HG02981 (cell line): ENCODE measurements around the gene KHK.

Experiments used
- ATAC-seq: cut with Tn5 transposase; IDR thresholded peaks from one replicate; pipeline ENCODE4 v1.9.1; 2021; ENCODE audit warnings: mild to moderate bottlenecking, moderate library complexity; ENCODE audit not compliant: unreplicated experiment

The KHK gene

GRCh38 chr2:27125104-27125503, 38.5 kb downstream of the KHK start:
- ATAC-seq = no peak

- ATAC-seq = no peak
Measured at GRCh38 chr2:27126252-27126710, 39.7 kb downstream of the KHK start.

GRCh38 chr2:27127883-27128667, 41.5 kb downstream of the KHK start:
- no peak for ATAC-seq

GRCh38 chr2:27128668-27129571, 42.3 kb downstream of the KHK start:
- ATAC-seq = no peak

GRCh38 chr2:27130396-27130795, 43.8 kb downstream of the KHK start:
- ATAC-seq = no peak

- ATAC-seq = no peak
Measured at GRCh38 chr2:27131429-27131828, 44.9 kb downstream of the KHK start.

GRCh38 chr2:27133195-27133875, 46.8 kb downstream of the KHK start:
- no peak for ATAC-seq

GRCh38 chr2:27133905-27134780, 47.6 kb downstream of the KHK start, which contains the start of gene PREB:
Gene PREB, minus strand, starts transcription at chr2:27134636. Its CDS starts 215 bp downstream, at chr2:27134421.
- ATAC-seq = peak; percentile 92

- ATAC-seq = no peak
Measured at GRCh38 chr2:27134781-27135477, 48.4 kb downstream of the KHK start.

GRCh38 chr2:27135478-27135955, 48.9 kb downstream of the KHK start:
- no peak for ATAC-seq

- ATAC-seq = no peak
Measured at GRCh38 chr2:27136751-27137150, 50.2 kb downstream of the KHK start.

- ATAC-seq = no peak
Measured at GRCh38 chr2:27137322-27137935, 50.9 kb downstream of the KHK start.

GRCh38 chr2:27138111-27138510, 51.5 kb downstream of the KHK start:
- no peak for ATAC-seq

GRCh38 chr2:27139310-27139709, 52.7 kb downstream of the KHK start, which contains the start of gene PRR30:
Gene PRR30, minus strand, starts transcription at chr2:27139410. Its CDS starts 1,081 bp downstream, at chr2:27138329.
- no peak for ATAC-seq

GRCh38 chr2:27143285-27143684, 56.7 kb downstream of the KHK start:
- ATAC-seq = no peak

GRCh38 chr2:27145682-27146081, 59.1 kb downstream of the KHK start:
- ATAC-seq = no peak

GRCh38 chr2:27147935-27148334, 61.4 kb downstream of the KHK start:
- ATAC-seq = no peak

GRCh38 chr2:27148801-27149439, 62.3 kb downstream of the KHK start, which contains the start of gene TCF23:
Gene TCF23, plus strand, starts transcription at chr2:27149004. Its CDS starts 130 bp downstream, at chr2:27149134.
- ATAC-seq = no peak
